K562 (cell line): ENCODE data around the gene AFF3. TPM values are rescaled to one million over a fixed set of nuclear protein-coding genes. Genes with fewer than 3 reads are reported as not detected.

Experiments used
- ATAC-seq: fragments of 200-7000 bp; cut with Tn5 transposase; 3 replicates; pipeline ENCODE4 v1.9.1; 2020; ENCODE audit warnings: moderate library complexity
- BruUV-seq: library from RNA; stranded (reverse); fragments of 400-500 nt; replicated peaks from 2 replicates; lab custom pipeline; 2021; lab: Mats Ljungman, UMichigan
- CTCF ChIA-PET: fragments of 300-600 bp; formaldehyde crosslinking; extraction: SDS; loops from one replicate; lab custom pipeline; 2021; ENCODE audit warnings: low intra/inter-chr PET ratio; lab: Yijun Ruan, JAX
- POLR2A ChIA-PET: fragments of 300-600, 350-650 bp; sonication (Branson Sonifier 250); formaldehyde crosslinking; extraction: SDS; loops from one replicate; lab custom pipeline; 2021; ENCODE audit warnings: antibody characterized with exemption, inconsistent platforms; lab: Yijun Ruan, JAX
- DNase-seq, 4 experiments: peaks; one replicate each; pipeline versions ENCODE4 v3.0.0 to v3.0.0-alpha.2; 2011 to 2018; ENCODE audit warnings: low spot score in 3 of 4, mixed read lengths in 3 of 4; ENCODE audit errors: extremely low read depth in 1 of 4
- FAIRE-seq: peaks from 2 replicates; lab custom pipeline; 2011; peaks lifted over from hg19 to GRCh38; lab: Jason Lieb, UNC
- H2AFZ ChIP-seq: 2 replicates; pipeline ENCODE4 v1.6.0; 2011; ENCODE audit warnings: low read depth, low read length, control low read depth, inconsistent platforms
- H3K27ac ChIP-seq: fragments of 200-600 bp; 3 replicates; pipeline ENCODE4 v1.8.0; 2011; ENCODE audit warnings: low read depth, mild to moderate bottlenecking, control low read depth, inconsistent platforms, low read length, moderate library complexity, mixed read lengths; ENCODE audit errors: extremely low read depth
- H3K27me3 ChIP-seq, 2 experiments: fragments of 300-600 bp in 1 of 2; 2 replicates in 1 of 2; 3 replicates in 1 of 2; pipeline versions ENCODE4 v1.6.0 to v1.8.0; 2011; ENCODE audit warnings: inconsistent platforms in 2 of 2, low read length in 2 of 2, mild to moderate bottlenecking in 1 of 2, mixed read lengths in 1 of 2, moderate library complexity in 1 of 2; ENCODE audit not compliant: control insufficient read depth in 2 of 2, insufficient read depth in 2 of 2
- H3K36me3 ChIP-seq: fragments of 300-600 bp; 3 replicates; pipeline ENCODE4 v1.8.0; 2011; ENCODE audit warnings: mild to moderate bottlenecking, low read length, inconsistent platforms; ENCODE audit not compliant: control insufficient read depth, insufficient read depth
- H3K4me1 ChIP-seq, 2 experiments: fragments of 200-600 bp in 1 of 2; replicated peaks in 1 of 2; 2 replicates in 1 of 2; 3 replicates in 1 of 2; pipeline versions ENCODE4 v1.5.1 to v1.8.0; 2011; ENCODE audit warnings: inconsistent platforms in 2 of 2, low read length in 2 of 2, mild to moderate bottlenecking in 1 of 2, mixed read lengths in 1 of 2, moderate library complexity in 1 of 2; ENCODE audit not compliant: control insufficient read depth in 2 of 2, insufficient read depth in 2 of 2
- H3K4me2 ChIP-seq: 2 replicates; pipeline ENCODE4 v1.6.1; 2011; ENCODE audit warnings: low read length, control low read depth, inconsistent platforms, mixed read lengths; ENCODE audit not compliant: insufficient read depth
- H3K4me3 ChIP-seq: fragments of 200-600 bp; sonication (generic), shearing (Covaris generic); 2 replicates; pipeline ENCODE4 v1.5.1; 2016; ENCODE audit warnings: control low read depth, inconsistent platforms
- H3K79me2 ChIP-seq: fragments of 200-600 bp; 3 replicates; pipeline ENCODE4 v1.8.0; 2011; ENCODE audit warnings: low read length, inconsistent platforms; ENCODE audit not compliant: control insufficient read depth, insufficient read depth
- H3K9ac ChIP-seq, 2 experiments: 2 replicates each; pipeline versions ENCODE4 v1.6.0 to v1.6.1; 2011; ENCODE audit warnings: low read depth in 2 of 2, low read length in 2 of 2, control low read depth in 1 of 2, inconsistent platforms in 1 of 2, mild to moderate bottlenecking in 1 of 2, mixed read lengths in 1 of 2; ENCODE audit not compliant: insufficient read depth in 1 of 2
- H3K9me1 ChIP-seq: one replicate; pipeline ENCODE4 v1.6.0; 2011; ENCODE audit warnings: inconsistent platforms, mild to moderate bottlenecking, low read length, moderate library complexity; ENCODE audit not compliant: control insufficient read depth, insufficient read depth
- H3K9me3 ChIP-seq: replicated peaks from 2 replicates; pipeline ENCODE4 v1.5.1; 2011; ENCODE audit warnings: low read depth, low read length, inconsistent platforms; ENCODE audit not compliant: control insufficient read depth, insufficient read depth
- H4K20me1 ChIP-seq: replicated peaks from 2 replicates; pipeline ENCODE4 v1.6.1; 2011; ENCODE audit warnings: low read length, inconsistent platforms, mixed read lengths; ENCODE audit not compliant: control insufficient read depth, insufficient read depth
- ARNT ChIP-seq, 2 experiments: fragments of 450-650 bp; IDR thresholded peaks; 2 replicates each; pipeline ENCODE4 v1.6.1; 2016; ENCODE audit warnings: mild to moderate bottlenecking in 1 of 2
- CC2D1A ChIP-seq: fragments of 450-650 bp; IDR thresholded peaks from 2 replicates; pipeline ENCODE4 v1.6.1; 2017; ENCODE audit warnings: mild to moderate bottlenecking
- CREB1 ChIP-seq, 2 experiments: sonication (generic) in 1 of 2; formaldehyde crosslinking in 1 of 2; IDR thresholded peaks; 2 replicates each; pipeline versions ENCODE4 v1.6.1 to v1.8.0; 2012 to 2022; ENCODE audit warnings: inconsistent platforms in 1 of 2, mild to moderate bottlenecking in 1 of 2, missing genetic modification reagents in 1 of 2, moderate library complexity in 1 of 2
- ELF2 ChIP-seq: fragments of 250-450 bp; sonication (Bioruptor Pico); IDR thresholded peaks from 2 replicates; pipeline ENCODE4 v1.5.0; 2021; ENCODE audit warnings: mild to moderate bottlenecking
- FOXK2 ChIP-seq, 2 experiments: fragments of 450-650 bp; IDR thresholded peaks in 1 of 2; conservative IDR thresholded peaks in 1 of 2; 2 replicates each; pipeline ENCODE4 v1.6.1; 2016; ENCODE audit warnings: low read depth in 2 of 2, mild to moderate bottlenecking in 1 of 2
- GATA2 ChIP-seq: sonication (generic); formaldehyde crosslinking; IDR thresholded peaks from 2 replicates; pipeline ENCODE4 v1.4.0; 2020; ENCODE audit warnings: mild to moderate bottlenecking, missing genetic modification reagents
- KAT8 ChIP-seq: fragments of 450-650 bp; IDR thresholded peaks from 2 replicates; pipeline ENCODE4 v1.6.1; 2016; ENCODE audit warnings: low read depth, mild to moderate bottlenecking
- KLF16 ChIP-seq: IDR thresholded peaks from 2 replicates; pipeline ENCODE4 v1.6.1; 2016; ENCODE audit warnings: antibody characterized with exemption
- MYC ChIP-seq, 2 experiments: fragments of 250-450 bp in 1 of 2; sonication (Bioruptor Pico) in 1 of 2; IDR thresholded peaks; 2 replicates each; pipeline versions ENCODE4 v1.5.1 to v1.6.1; 2012 to 2021; ENCODE audit warnings: low read depth in 2 of 2, borderline replicate concordance in 1 of 2, improper control_type of control experiment in 1 of 2, low read length in 1 of 2, mild to moderate bottlenecking in 1 of 2, moderate library complexity in 1 of 2
- NR2F6 ChIP-seq: fragments of 450-650 bp; formaldehyde crosslinking; IDR thresholded peaks from 2 replicates; pipeline ENCODE4 v1.4.0; 2020; ENCODE audit warnings: mild to moderate bottlenecking
- RBM14 ChIP-seq: fragments of 200-400 bp; formaldehyde crosslinking; IDR thresholded peaks from 2 replicates; pipeline ENCODE4 v1.6.1; 2018; ENCODE audit warnings: low read depth, mild to moderate bottlenecking, low read length, moderate library complexity, borderline replicate concordance; ENCODE audit not compliant: insufficient read depth
- SLC30A9 ChIP-seq: fragments of 250-450 bp; sonication (Bioruptor Pico); IDR thresholded peaks from 2 replicates; pipeline ENCODE4 v1.8.0; 2022; ENCODE audit warnings: mild to moderate bottlenecking, moderate library complexity
- SPI1 ChIP-seq: IDR thresholded peaks from 2 replicates; pipeline ENCODE4 v1.6.1; 2011; ENCODE audit warnings: low read depth, low read length, control low read depth, borderline replicate concordance
- TAF15 ChIP-seq: fragments of 200-400 bp; formaldehyde crosslinking; IDR thresholded peaks from 2 replicates; pipeline ENCODE4 v1.6.1; 2017; ENCODE audit warnings: mild to moderate bottlenecking, low read depth, low read length, moderate library complexity
- ZNF24 ChIP-seq: fragments of 450-650 bp; IDR thresholded peaks from 2 replicates; pipeline ENCODE4 v1.6.1; 2016
- ZSCAN29 ChIP-seq: fragments of 450-650 bp; IDR thresholded peaks from 2 replicates; pipeline ENCODE4 v1.6.1; 2017
- WGBS: fragments of 100-300 bp; shearing (Covaris generic); methylation state at CpG from one replicate; pipeline ENCODE4 v1.1.6; 2016; ENCODE audit warnings: low coverage, mixed read lengths; ENCODE audit not compliant: insufficient coverage; ENCODE audit errors: missing lambda C conversion rate; 5-methylcytosine and 5-hydroxymethylcytosine counted together
- in situ Hi-C: fragments of 300-500 bp; cut with MboI; formaldehyde crosslinking; loops from 4 replicates; pipeline ENCODE4 v1.15.0; 2018; ENCODE audit warnings: inconsistent platforms, mixed read lengths
- intact Hi-C: fragments of 100-400 bp; cut with micrococcal nuclease; formaldehyde crosslinking; loops from 2 replicates; pipeline ENCODE4 v1.14.2; 2022
- polyA plus RNA-seq, 8 experiments: library from polyadenylated mRNA; depleted of rRNA in 4 of 8; stranded (reverse) in 5 of 8; unstranded in 3 of 8; fragments of >200 nt; fragmentation: Nextera tagmentation in 2 of 8; fragmentation: Illumina TruSeq in 1 of 8; extraction: Ambion mirVana in 2 of 8; extraction: Trizol in 1 of 8; gene quantifications; 2 replicates each; pipeline versions ENCODE4 v1.2.1 to v1.2.3, GENCODE V29; 2011 to 2014; ENCODE audit warnings: inconsistent platforms in 1 of 8, missing spikeins in 1 of 8
- total RNA-seq, 7 experiments: library from RNA; depleted of rRNA in 6 of 7; stranded (reverse); fragments of >200 nt in 6 of 7; fragmentation: Illumina TruSeq in 2 of 7; extraction: Trizol in 2 of 7; gene quantifications; 2 replicates each; pipeline versions ENCODE4 v1.2.1 to v1.2.3, GENCODE V29; 2011 to 2021; ENCODE audit warnings: low replicate concordance in 1 of 7
- TF ChIP-seq, protein P1 (sequence below): fragments of 450-650 bp; IDR thresholded peaks from 2 replicates; pipeline ENCODE4 v1.6.1; 2016; ENCODE audit warnings: low read depth, mild to moderate bottlenecking, moderate library complexity

The AFF3 gene
- total and polyA plus RNA-seq, 9 of the 15 experiments (the other 6 are each of a cell fraction or from before 2014, with no cell fraction given) = 0.02 to 0.11 TPM; not detected in 7

DNA sequence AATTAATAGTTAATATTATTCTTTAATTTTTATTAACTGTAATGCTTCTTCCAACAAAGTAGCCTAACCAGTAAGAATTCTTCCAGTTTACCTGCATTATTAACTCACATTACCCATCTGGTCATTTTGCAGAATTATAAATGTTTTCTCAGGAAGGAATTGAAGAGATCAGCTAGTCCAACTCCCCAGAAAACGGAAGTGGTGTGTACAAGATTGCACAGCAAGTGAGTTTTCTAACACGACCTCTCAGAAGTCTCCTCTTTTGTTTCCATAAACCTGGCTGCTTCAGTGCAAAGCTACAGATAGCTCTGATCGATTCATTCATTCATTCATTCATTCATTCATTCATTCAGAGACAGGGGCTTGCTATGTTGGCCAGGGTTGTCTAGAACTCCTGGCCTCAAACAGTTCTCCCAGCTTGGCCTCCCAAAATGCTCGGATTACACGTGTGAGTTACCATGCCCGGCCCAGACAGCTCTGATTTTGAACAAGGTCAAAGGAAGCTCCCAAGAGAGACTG is 523.8 kb downstream of the AFF3 start:
- ChIA-PET POLR2A (no interaction called here), CTCF (no interaction called here)
- no peak overlapping the region for H3K4me2 ChIP-seq
- H3K4me3 ChIP-seq = no peak overlapping the region
- no peaks in the 10 kb centered on the region for H4K20me1 ChIP-seq
- H3K4me1 ChIP-seq = peaks cover 2 to 3% of the 10 kb centered on the region in 2 experiments; a peak in 3 of 5 replicates
- no peak overlapping the region for H2AFZ ChIP-seq
- no peaks in the 10 kb centered on the region for H3K36me3 ChIP-seq
- in situ Hi-C loops = no loop called here
- TF ChIP-seq TAF15 = no peak
- no peak for TF ChIP-seq ZSCAN29
- TF ChIP-seq, protein P1, sequence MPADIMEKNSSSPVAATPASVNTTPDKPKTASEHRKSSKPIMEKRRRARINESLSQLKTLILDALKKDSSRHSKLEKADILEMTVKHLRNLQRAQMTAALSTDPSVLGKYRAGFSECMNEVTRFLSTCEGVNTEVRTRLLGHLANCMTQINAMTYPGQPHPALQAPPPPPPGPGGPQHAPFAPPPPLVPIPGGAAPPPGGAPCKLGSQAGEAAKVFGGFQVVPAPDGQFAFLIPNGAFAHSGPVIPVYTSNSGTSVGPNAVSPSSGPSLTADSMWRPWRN = no peak
- TF ChIP-seq CC2D1A = no peak
- peak; percentile 94 for TF ChIP-seq ZNF24
- no peak for TF ChIP-seq KLF16
- no peak for TF ChIP-seq FOXK2 (conservative IDR thresholded peaks at IDR 0.05 in 1 of 2, IDR thresholded peaks at IDR 0.05 in 1 of 2; ENCODE audit: low read depth in 2 of 2)
- no peak for TF ChIP-seq GATA2
- no peak for TF ChIP-seq ELF2 (CRISPR knock-in tag)
- no peak for TF ChIP-seq SLC30A9 (CRISPR knock-in tag)
- TF ChIP-seq CREB1 (IDR thresholded peaks at IDR 0.05) = no peak
- no peak for TF ChIP-seq CREB1 (CRISPR knock-in tag; IDR thresholded peaks at IDR 0.05)
- TF ChIP-seq KAT8 = no peak
- no peak for TF ChIP-seq NR2F6 (CRISPR knock-in tag)
- TF ChIP-seq MYC (IDR thresholded peaks at IDR 0.05; ENCODE audit: low read depth, low read length) = no peak
- no peak for TF ChIP-seq MYC (CRISPR knock-in tag; IDR thresholded peaks at IDR 0.05; ENCODE audit: borderline replicate concordance, low read depth)
- peak; percentile 59; the same call in 1 of the 2 replicates for TF ChIP-seq SPI1
- no peak for TF ChIP-seq RBM14
- no peak for TF ChIP-seq ARNT (IDR thresholded peaks at IDR 0.05)
- no peaks in the 10 kb centered on the region for H3K79me2 ChIP-seq
- H3K9ac ChIP-seq = no peak overlapping the region
- H3K27me3 ChIP-seq = peaks cover 4 to 25% of the 10 kb centered on the region in 2 experiments; a peak in 3 of 5 replicates
- no peak for DNase-seq
- H3K9me1 ChIP-seq = no peaks in the 10 kb centered on the region
- intact Hi-C loops = no loop called here
- WGBS = 15% methylated on average over 6 of the region's 6 CpGs
- ATAC-seq = no peak
- FAIRE-seq = no peak
- no peak overlapping the region for H3K27ac ChIP-seq
- no peaks in the 10 kb centered on the region for H3K9me3 ChIP-seq
- BruUV-seq = no TSS peak
